SK-N-MC (cell line): ENCODE measurements around the gene CDCA7L.

ENCODE experiments used
- EZH2 ChIP-seq: fragments of 200-600 bp; sonication (generic); IDR thresholded peaks from one replicate; pipeline ENCODE4 v1.6.1; 2017; ENCODE audit warnings: antibody characterized with exemption
- FOXP2 ChIP-seq: optimal IDR thresholded peaks from 2 replicates; pipeline ENCODE3; 2011; ENCODE audit warnings: mild to moderate bottlenecking, moderate library complexity; ENCODE audit not compliant: insufficient read depth; ENCODE audit errors: extremely low read length, control extremely low read depth
- POLR2AphosphoS5 ChIP-seq: IDR thresholded peaks from 2 replicates; pipeline ENCODE4 v1.6.1; 2012; ENCODE audit warnings: mild to moderate bottlenecking, low read depth, low read length, borderline replicate concordance

GRCh38 chr7:21868576-21868850, 77.2 kb downstream of the CDCA7L start:
- TF ChIP-seq POLR2AphosphoS5 (no peak), EZH2 (no peak), FOXP2 (no peak)
